Measurements from ENCODE around the gene NIT1. TPM values are rescaled to one million over a fixed set of nuclear protein-coding genes. Genes with fewer than 3 reads are reported as not detected.
"Not testable (repeated sequence)": the region's sequence is repeated elsewhere in the genome, so short reads cannot be mapped to it uniquely, and the experiment has no call there.

NIT1 gene
- polyA plus RNA-seq, 4 donors = 51.3 to 131 (median 83.2) TPM

- no peak for FAIRE-seq
- 67 to 85% (median 82%) methylated on average over 1 of the region's 1 CpG for WGBS, 3 donors
- H3K27ac ChIP-seq (ENCODE audit: low read depth in 1 of 3, low read length in 2 of 3) = no peak overlapping the region
These were observed 4.0 kb upstream of the NIT1 start for GRCh38 chr1:161113915-161114314.

GRCh38 chr1:161114556-161114955 is 3.3 kb upstream of the NIT1 start:
- no peak overlapping the region for H3K4me3 ChIP-seq (ENCODE audit: low read depth in 1 of 3, low read length in 3 of 3)
- H3K36me3 ChIP-seq (ENCODE audit: control insufficient read depth in 3 of 3, insufficient read depth in 2 of 3, low read depth in 1 of 3, low read length in 3 of 3) = peaks cover 0 to 19% (median 0%) of the 10 kb centered on the region in 3 donors
- DNase-seq = no peak
- H3K27ac ChIP-seq (ENCODE audit: low read depth in 1 of 3, low read length in 2 of 3) = no peak overlapping the region
- no peak for FAIRE-seq
- H3K27me3 ChIP-seq (ENCODE audit: control insufficient read depth in 3 of 3, insufficient read depth in 3 of 3, low read length in 3 of 3) = no peaks in the 10 kb centered on the region
- WGBS, 3 donors = 78 to 92% (median 86%) methylated on average over 2 of the region's 2 CpGs
- H3K9me3 ChIP-seq (ENCODE audit: control insufficient read depth in 2 of 2, insufficient read depth in 1 of 2, low read depth in 1 of 2, low read length in 1 of 2) = no peaks in the 10 kb centered on the region
- peaks cover 2 to 21% (median 12%) of the 10 kb centered on the region in 3 donors for H3K4me1 ChIP-seq (ENCODE audit: control insufficient read depth in 3 of 3, insufficient read depth in 2 of 3, low read depth in 1 of 3, low read length in 2 of 3)

More at GRCh38 chr1:161113915-161114314, 4.0 kb upstream of the NIT1 start:
- H3K4me1 ChIP-seq (ENCODE audit: control insufficient read depth in 3 of 3, insufficient read depth in 2 of 3, low read depth in 1 of 3, low read length in 2 of 3) = peaks cover 2 to 15% (median 6%) of the 10 kb centered on the region in 3 donors
- no peaks in the 10 kb centered on the region for H3K9me3 ChIP-seq (ENCODE audit: control insufficient read depth in 2 of 2, insufficient read depth in 1 of 2, low read depth in 1 of 2, low read length in 1 of 2)
- H3K27me3 ChIP-seq (ENCODE audit: control insufficient read depth in 3 of 3, insufficient read depth in 3 of 3, low read length in 3 of 3) = no peaks in the 10 kb centered on the region
- H3K4me3 ChIP-seq (ENCODE audit: low read depth in 1 of 3, low read length in 3 of 3) = no peak overlapping the region
- no peak for DNase-seq
- H3K36me3 ChIP-seq (ENCODE audit: control insufficient read depth in 3 of 3, insufficient read depth in 2 of 3, low read depth in 1 of 3, low read length in 3 of 3) = peaks cover 0 to 20% (median 0%) of the 10 kb centered on the region in 3 donors

GRCh38 chr1:161115132-161115711 is 2.7 kb upstream of the NIT1 start:
- Histone ChIP-seq H3K4me1 (ENCODE audit: control insufficient read depth in 3 of 3, insufficient read depth in 2 of 3, low read depth in 1 of 3, low read length in 2 of 3) (peaks cover 2 to 28% (median 12%) of the 10 kb centered on the region in 3 donors), H3K27me3 (ENCODE audit: control insufficient read depth in 3 of 3, insufficient read depth in 3 of 3, low read length in 3 of 3) (no peaks in the 10 kb centered on the region), H3K27ac (ENCODE audit: low read depth in 1 of 3, low read length in 2 of 3) (no peak overlapping the region), H3K9me3 (ENCODE audit: control insufficient read depth in 2 of 2, insufficient read depth in 1 of 2, low read depth in 1 of 2, low read length in 1 of 2) (no peaks in the 10 kb centered on the region), H3K36me3 (ENCODE audit: control insufficient read depth in 3 of 3, insufficient read depth in 2 of 3, low read depth in 1 of 3, low read length in 3 of 3) (peaks cover 0 to 13% (median 0%) of the 10 kb centered on the region in 3 donors), H3K4me3 (ENCODE audit: low read depth in 1 of 3, low read length in 3 of 3) (no peak overlapping the region)
- WGBS, 3 donors = 84 to 88% (median 85%) methylated on average over 12 of the region's 12 CpGs
- DNase-seq (no peak), FAIRE-seq (no peak)

- WGBS, 3 donors = 85 to 90% (median 88%) methylated on average over 6 of the region's 6 CpGs
- not testable (repeated sequence) for DNase-seq; FAIRE-seq; H3K27me3 ChIP-seq (ENCODE audit: control insufficient read depth in 3 of 3, insufficient read depth in 3 of 3, low read length in 3 of 3); H3K4me3 ChIP-seq (ENCODE audit: low read depth in 1 of 3, low read length in 3 of 3); H3K27ac ChIP-seq (ENCODE audit: low read depth in 1 of 3, low read length in 2 of 3); H3K9me3 ChIP-seq (ENCODE audit: control insufficient read depth in 2 of 2, insufficient read depth in 1 of 2, low read depth in 1 of 2, low read length in 1 of 2)
- peaks cover 2 to 35% (median 12%) of the 10 kb centered on the region in 3 donors for H3K4me1 ChIP-seq (ENCODE audit: control insufficient read depth in 3 of 3, insufficient read depth in 2 of 3, low read depth in 1 of 3, low read length in 2 of 3)
- peaks cover 5 to 20% (median 5%) of the 10 kb centered on the region in 3 donors for H3K36me3 ChIP-seq (ENCODE audit: control insufficient read depth in 3 of 3, insufficient read depth in 2 of 3, low read depth in 1 of 3, low read length in 3 of 3)
These were observed 1.9 kb upstream of the NIT1 start for GRCh38 chr1:161115961-161116360.

- peaks cover 17 to 48% (median 27%) of the 10 kb centered on the region in 3 donors for H3K36me3 ChIP-seq (ENCODE audit: control insufficient read depth in 3 of 3, insufficient read depth in 2 of 3, low read depth in 1 of 3, low read length in 3 of 3)
- no peaks in the 10 kb centered on the region for H3K9me3 ChIP-seq (ENCODE audit: control insufficient read depth in 2 of 2, insufficient read depth in 1 of 2, low read depth in 1 of 2, low read length in 1 of 2)
- no peaks in the 10 kb centered on the region for H3K27me3 ChIP-seq (ENCODE audit: control insufficient read depth in 3 of 3, insufficient read depth in 3 of 3, low read length in 3 of 3)
- peaks cover 4 to 43% (median 12%) of the 10 kb centered on the region in 3 donors for H3K4me1 ChIP-seq (ENCODE audit: control insufficient read depth in 3 of 3, insufficient read depth in 2 of 3, low read depth in 1 of 3, low read length in 2 of 3)
- peak overlapping the region in 2 of 3 donors; percentile 80 to 94 for H3K4me3 ChIP-seq (ENCODE audit: low read depth in 1 of 3, low read length in 3 of 3)
- H3K27ac ChIP-seq (ENCODE audit: low read depth in 1 of 3, low read length in 2 of 3) = peak overlapping the region; percentile 92 to 97 (median 95)
- WGBS, 3 donors = 17 to 40% (median 39%) methylated on average over 10 of the region's 10 CpGs
- DNase-seq (peak; percentile 85 to 92), FAIRE-seq (no peak)
These were observed 1.4 kb downstream of the NIT1 start for GRCh38 chr1:161119092-161119903.

- Histone ChIP-seq H3K27ac (ENCODE audit: low read depth in 1 of 3, low read length in 2 of 3) (peak overlapping the region in 1 of 3 donors; percentile 95), H3K36me3 (ENCODE audit: control insufficient read depth in 3 of 3, insufficient read depth in 2 of 3, low read depth in 1 of 3, low read length in 3 of 3) (peaks cover 19 to 51% (median 27%) of the 10 kb centered on the region in 3 donors)
- FAIRE-seq = no peak
These were observed 3.2 kb downstream of the NIT1 start for GRCh38 chr1:161121042-161121650.

GRCh38 chr1:161121834-161122233 is 3.9 kb downstream of the NIT1 start:
- whole genome bisulfite sequencing, 3 donors = 72 to 79% (median 78%) methylated on average over 4 of the region's 4 CpGs
- Histone ChIP-seq H3K36me3 (ENCODE audit: control insufficient read depth in 3 of 3, insufficient read depth in 2 of 3, low read depth in 1 of 3, low read length in 3 of 3) (peaks cover 19 to 47% (median 27%) of the 10 kb centered on the region in 3 donors), H3K27me3 (ENCODE audit: control insufficient read depth in 3 of 3, insufficient read depth in 3 of 3, low read length in 3 of 3) (no peaks in the 10 kb centered on the region), H3K4me3 (ENCODE audit: low read depth in 1 of 3, low read length in 3 of 3) (no peak overlapping the region), H3K4me1 (ENCODE audit: control insufficient read depth in 3 of 3, insufficient read depth in 2 of 3, low read depth in 1 of 3, low read length in 2 of 3) (peaks cover 2 to 37% (median 9%) of the 10 kb centered on the region in 3 donors), H3K27ac (ENCODE audit: low read depth in 1 of 3, low read length in 2 of 3) (no peak overlapping the region), H3K9me3 (ENCODE audit: control insufficient read depth in 2 of 2, insufficient read depth in 1 of 2, low read depth in 1 of 2, low read length in 1 of 2) (no peaks in the 10 kb centered on the region)
- DNase-seq = no peak
- FAIRE-seq = no peak

More at GRCh38 chr1:161121042-161121650, 3.2 kb downstream of the NIT1 start:
- Histone ChIP-seq H3K4me3 (ENCODE audit: low read depth in 1 of 3, low read length in 3 of 3) (no peak overlapping the region), H3K27me3 (ENCODE audit: control insufficient read depth in 3 of 3, insufficient read depth in 3 of 3, low read length in 3 of 3) (no peaks in the 10 kb centered on the region), H3K9me3 (ENCODE audit: control insufficient read depth in 2 of 2, insufficient read depth in 1 of 2, low read depth in 1 of 2, low read length in 1 of 2) (no peaks in the 10 kb centered on the region), H3K4me1 (ENCODE audit: control insufficient read depth in 3 of 3, insufficient read depth in 2 of 3, low read depth in 1 of 3, low read length in 2 of 3) (peaks cover 2 to 43% (median 12%) of the 10 kb centered on the region in 3 donors)
- DNase-seq = no peak
- WGBS, 3 donors = 88 to 100% (median 89%) methylated on average over 3 of the region's 3 CpGs

- no peaks in the 10 kb centered on the region for H3K27me3 ChIP-seq (ENCODE audit: control insufficient read depth in 3 of 3, insufficient read depth in 3 of 3, low read length in 3 of 3)
- H3K9me3 ChIP-seq (ENCODE audit: control insufficient read depth in 2 of 2, insufficient read depth in 1 of 2, low read depth in 1 of 2, low read length in 1 of 2) = no peaks in the 10 kb centered on the region
- DNase-seq (no peak), FAIRE-seq (no peak)
- peaks cover 2 to 33% (median 9%) of the 10 kb centered on the region in 3 donors for H3K4me1 ChIP-seq (ENCODE audit: control insufficient read depth in 3 of 3, insufficient read depth in 2 of 3, low read depth in 1 of 3, low read length in 2 of 3)
- peaks cover 19 to 47% (median 27%) of the 10 kb centered on the region in 3 donors for H3K36me3 ChIP-seq (ENCODE audit: control insufficient read depth in 3 of 3, insufficient read depth in 2 of 3, low read depth in 1 of 3, low read length in 3 of 3)
- no peak overlapping the region for H3K27ac ChIP-seq (ENCODE audit: low read depth in 1 of 3, low read length in 2 of 3)
- WGBS, 3 donors = 88 to 89% (median 89%) methylated on average over 6 of the region's 6 CpGs
- no peak overlapping the region for H3K4me3 ChIP-seq (ENCODE audit: low read depth in 1 of 3, low read length in 3 of 3)
These were observed 5.1 kb downstream of the NIT1 start for GRCh38 chr1:161122967-161123366.
